Activated CD8-positive, alpha-beta memory T cell treated with anti-CD3 and anti-CD28 coated beads, Interleukin-2, amount 50 U/mL, for 48 hours (primary cell): ENCODE measurements around the gene IL6ST.

Experiments
- DNase-seq: peaks from one replicate; pipeline ENCODE4 v3.0.0-alpha.2; 2020

The IL6ST gene

GRCh38 chr5:55917402-55918086, 77.2 kb downstream of the IL6ST start:
- DNase-seq: no peak

- DNase-seq: no peak
Observed at GRCh38 chr5:55916986-55917385, 77.8 kb downstream of the IL6ST start.

GRCh38 chr5:55915783-55916182, 79.0 kb downstream of the IL6ST start:
- DNase-seq: no peak

GRCh38 chr5:55914971-55915370, 79.8 kb downstream of the IL6ST start:
- DNase-seq: no peak

- no peak for DNase-seq
Observed at GRCh38 chr5:55913466-55914413, 81.0 kb downstream of the IL6ST start.

- DNase-seq: no peak
Observed at GRCh38 chr5:55911784-55912653, 82.7 kb downstream of the IL6ST start.

GRCh38 chr5:55908804-55909203, 86.0 kb downstream of the IL6ST start:
- no peak for DNase-seq

GRCh38 chr5:55907927-55908326, 86.8 kb downstream of the IL6ST start:
- DNase-seq: no peak

GRCh38 chr5:55905251-55905650, 89.5 kb downstream of the IL6ST start:
- no peak for DNase-seq

GRCh38 chr5:55904152-55904551, 90.6 kb downstream of the IL6ST start:
- DNase-seq: no peak

GRCh38 chr5:55903121-55903701, 91.6 kb downstream of the IL6ST start:
- DNase-seq: peak; percentile 84

- DNase-seq: no peak
Observed at GRCh38 chr5:55902696-55903095, 92.1 kb downstream of the IL6ST start.

- DNase-seq: no peak
Observed at GRCh38 chr5:55900776-55901175, 94.0 kb downstream of the IL6ST start.

- DNase-seq: no peak
Observed at GRCh38 chr5:55900068-55900467, 94.7 kb downstream of the IL6ST start.

- DNase-seq: no peak
Observed at GRCh38 chr5:55899344-55899743, 95.4 kb downstream of the IL6ST start.

GRCh38 chr5:55897905-55898304, 96.9 kb downstream of the IL6ST start:
- no peak for DNase-seq

- DNase-seq: no peak
Observed at GRCh38 chr5:55897206-55897894, 97.4 kb downstream of the IL6ST start.

GRCh38 chr5:55896663-55897062, 98.1 kb downstream of the IL6ST start:
- DNase-seq: no peak

GRCh38 chr5:55896238-55896637, 98.5 kb downstream of the IL6ST start:
- DNase-seq: no peak

- no peak for DNase-seq
Observed at GRCh38 chr5:55895346-55895745, 99.4 kb downstream of the IL6ST start.

- DNase-seq: no peak
Observed at GRCh38 chr5:55894135-55894534, 100.6 kb downstream of the IL6ST start.

GRCh38 chr5:55892479-55892878, 102.3 kb downstream of the IL6ST start:
- DNase-seq: no peak
